Measurements from ENCODE around the gene FNBP1.

Gene FNBP1

DNA sequence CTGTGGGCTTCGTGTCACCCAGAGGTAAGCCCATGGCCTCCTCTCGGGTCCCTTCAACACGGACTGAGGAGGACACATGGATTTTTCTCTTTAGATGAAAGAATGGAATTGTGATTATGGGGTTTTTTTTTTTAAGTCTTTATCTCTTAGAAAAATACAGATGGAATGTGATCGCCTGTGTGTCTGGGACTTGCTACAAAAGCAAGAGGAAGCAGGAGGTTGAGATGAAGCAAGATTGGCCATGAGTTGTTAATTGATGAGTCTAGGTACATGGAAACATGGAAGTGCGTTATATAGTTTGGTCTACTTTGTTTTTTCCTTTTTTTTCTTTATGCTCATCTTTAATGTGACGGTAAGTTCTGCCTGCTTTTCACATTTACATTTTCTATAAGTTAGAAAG lies 193.1 kb downstream of the FNBP1 start:
- DNase-seq (ENCODE audit: extremely low spot score): no peak
- no peak for TF ChIP-seq ZNF384 (IDR thresholded peaks at IDR 0.05)
- no peak for TF ChIP-seq CTBP1 (IDR thresholded peaks at IDR 0.05; ENCODE audit: borderline replicate concordance)
- TF ChIP-seq, protein P1, sequence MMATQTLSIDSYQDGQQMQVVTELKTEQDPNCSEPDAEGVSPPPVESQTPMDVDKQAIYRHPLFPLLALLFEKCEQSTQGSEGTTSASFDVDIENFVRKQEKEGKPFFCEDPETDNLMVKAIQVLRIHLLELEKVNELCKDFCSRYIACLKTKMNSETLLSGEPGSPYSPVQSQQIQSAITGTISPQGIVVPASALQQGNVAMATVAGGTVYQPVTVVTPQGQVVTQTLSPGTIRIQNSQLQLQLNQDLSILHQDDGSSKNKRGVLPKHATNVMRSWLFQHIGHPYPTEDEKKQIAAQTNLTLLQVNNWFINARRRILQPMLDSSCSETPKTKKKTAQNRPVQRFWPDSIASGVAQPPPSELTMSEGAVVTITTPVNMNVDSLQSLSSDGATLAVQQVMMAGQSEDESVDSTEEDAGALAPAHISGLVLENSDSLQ (IDR thresholded peaks at IDR 0.05): no peak
- TF ChIP-seq HDGF (IDR thresholded peaks at IDR 0.05; ENCODE audit: borderline replicate concordance): no peak
- POLR2A ChIA-PET: no interaction called here
- CTCF ChIA-PET: interaction anchor here (0.5 kb wide), 1 partner anchor 86 kb away, joined by 3 read pairs; no protein-coding TSS in a partner anchor

DNA sequence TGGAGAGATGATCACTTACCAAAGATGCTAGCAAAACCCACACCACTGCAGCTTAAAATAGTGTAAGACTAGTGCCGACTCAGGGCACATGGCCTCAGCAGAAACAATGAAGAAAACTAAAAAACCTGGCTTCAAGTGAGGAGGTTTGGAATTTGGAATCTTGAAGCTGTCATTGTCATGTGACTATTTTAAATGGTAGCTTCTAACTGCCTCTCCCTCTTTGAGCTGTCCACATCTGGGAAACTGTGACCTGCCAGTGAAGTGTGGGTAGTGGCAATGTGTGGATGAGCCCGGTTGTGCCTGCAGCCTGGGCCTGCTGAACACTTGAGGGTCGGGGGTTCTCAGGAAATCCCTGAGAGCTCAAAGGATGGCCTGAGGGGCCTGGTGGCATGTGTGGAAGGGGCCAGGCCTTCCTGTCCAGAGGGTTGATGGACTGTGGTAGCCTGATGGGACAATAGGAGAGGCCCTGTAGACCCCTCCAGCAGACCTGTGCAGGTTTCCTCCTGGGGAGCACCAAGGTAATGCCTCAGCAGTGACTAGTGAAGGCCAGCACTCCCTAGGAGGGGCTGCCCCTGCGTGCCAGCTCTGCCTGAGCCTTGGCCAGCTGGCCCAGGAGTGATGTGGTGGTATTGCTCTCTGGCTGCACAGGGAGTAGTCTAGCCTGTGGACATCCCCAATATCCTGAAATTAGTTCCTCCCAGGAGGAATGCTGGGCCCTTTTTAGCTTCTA lies 194.1 kb downstream of the FNBP1 start:
- POLR2A ChIA-PET: interaction anchor here (0.6 to 1.2 kb wide), 2 partner anchors 10 to 16 kb away, joined by 3 read pairs; no protein-coding TSS in a partner anchor
- CTCF ChIA-PET: no interaction called here
- TF ChIP-seq ELF4 (IDR thresholded peaks at IDR 0.05) (no peak), FOXK2 (IDR thresholded peaks at IDR 0.05) (no peak), SUZ12 (IDR thresholded peaks at IDR 0.05) (no peak), BHLHE40 (IDR thresholded peaks at IDR 0.05; ENCODE audit: borderline replicate concordance) (no peak), FOXM1 (IDR thresholded peaks at IDR 0.05; ENCODE audit: borderline replicate concordance) (no peak), ZNF384 (IDR thresholded peaks at IDR 0.05) (no peak), CTBP1 (IDR thresholded peaks at IDR 0.05; ENCODE audit: borderline replicate concordance) (no peak), ARNT (IDR thresholded peaks at IDR 0.05) (no peak)
- TF ChIP-seq, protein P1 (IDR thresholded peaks at IDR 0.05): no peak
- no peak for DNase-seq (ENCODE audit: extremely low spot score)

DNA sequence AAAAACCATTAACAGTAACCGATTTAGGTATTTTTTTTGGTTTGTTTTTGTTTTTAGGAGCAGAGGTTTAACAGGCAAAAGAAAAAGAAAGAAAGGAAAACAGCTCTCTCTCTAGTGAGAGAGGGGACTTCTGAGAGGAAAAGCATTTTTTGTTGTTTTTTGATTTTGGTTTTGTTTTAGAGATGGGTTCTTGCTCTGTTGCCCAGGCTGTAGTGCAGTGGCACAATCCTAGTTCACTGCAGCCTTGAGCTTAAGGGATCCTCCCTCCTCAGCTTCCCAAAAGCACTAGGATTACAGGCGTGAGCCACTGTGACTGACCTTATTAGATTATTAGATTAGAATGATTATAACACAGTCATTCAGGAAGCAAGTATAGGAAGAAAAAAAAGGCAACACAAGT lies 197.6 kb downstream of the FNBP1 start:
- TF ChIP-seq FOXM1 (IDR thresholded peaks at IDR 0.05; ENCODE audit: borderline replicate concordance) (no peak), ARNT (IDR thresholded peaks at IDR 0.05) (no peak), ELF4 (IDR thresholded peaks at IDR 0.05) (no peak), CTBP1 (IDR thresholded peaks at IDR 0.05; ENCODE audit: borderline replicate concordance) (no peak), TARDBP (IDR thresholded peaks at IDR 0.05) (no peak), BHLHE40 (IDR thresholded peaks at IDR 0.05; ENCODE audit: borderline replicate concordance) (no peak), SUZ12 (IDR thresholded peaks at IDR 0.05) (no peak), FOXK2 (IDR thresholded peaks at IDR 0.05) (no peak), FOXA1 (IDR thresholded peaks at IDR 0.05) (no peak), SP1 (IDR thresholded peaks at IDR 0.05) (no peak), LEF1 (IDR thresholded peaks at IDR 0.05; ENCODE audit: borderline replicate concordance) (no peak), NFRKB (IDR thresholded peaks at IDR 0.05) (no peak), HDGF (IDR thresholded peaks at IDR 0.05; ENCODE audit: borderline replicate concordance) (no peak), L3MBTL2 (conservative IDR thresholded peaks at IDR 0.05) (no peak), ZNF384 (IDR thresholded peaks at IDR 0.05) (no peak)
- TF ChIP-seq, protein P1 (IDR thresholded peaks at IDR 0.05): no peak
- ChIA-PET CTCF (no interaction called here), POLR2A (no interaction called here)
- no peak for DNase-seq (ENCODE audit: extremely low spot score)

DNA sequence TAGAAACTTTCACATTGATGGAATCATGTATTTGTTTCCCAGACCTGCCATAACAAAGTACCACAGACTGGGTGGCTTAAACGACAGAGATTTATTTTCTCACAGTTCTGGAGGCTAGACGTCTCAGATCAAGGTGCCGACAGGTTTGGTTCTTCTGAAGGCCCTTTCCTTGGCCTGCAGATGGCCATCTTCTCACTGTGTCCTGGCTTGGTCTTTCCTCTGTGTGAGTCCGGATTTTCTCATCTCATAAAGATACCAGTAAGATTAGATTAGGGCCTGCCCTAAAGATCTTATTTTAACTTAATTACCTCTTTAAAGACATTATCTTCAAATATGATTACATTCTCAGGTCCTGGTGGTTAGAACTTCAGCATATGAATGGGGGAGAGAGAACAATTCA lies 201.9 kb downstream of the FNBP1 start:
- ChIA-PET POLR2A (no interaction called here), CTCF (no interaction called here)
- DNase-seq (ENCODE audit: extremely low spot score): no peak
- TF ChIP-seq LEF1 (IDR thresholded peaks at IDR 0.05; ENCODE audit: borderline replicate concordance) (no peak), L3MBTL2 (conservative IDR thresholded peaks at IDR 0.05) (no peak), TARDBP (IDR thresholded peaks at IDR 0.05) (no peak), FOXK2 (IDR thresholded peaks at IDR 0.05) (no peak), ELF4 (IDR thresholded peaks at IDR 0.05) (no peak), NFRKB (IDR thresholded peaks at IDR 0.05) (no peak), BHLHE40 (IDR thresholded peaks at IDR 0.05; ENCODE audit: borderline replicate concordance) (no peak), HDGF (IDR thresholded peaks at IDR 0.05; ENCODE audit: borderline replicate concordance) (no peak), CTBP1 (IDR thresholded peaks at IDR 0.05; ENCODE audit: borderline replicate concordance) (no peak), FOXA1 (IDR thresholded peaks at IDR 0.05) (no peak)
- TF ChIP-seq, protein P1 (IDR thresholded peaks at IDR 0.05): no peak

DNA sequence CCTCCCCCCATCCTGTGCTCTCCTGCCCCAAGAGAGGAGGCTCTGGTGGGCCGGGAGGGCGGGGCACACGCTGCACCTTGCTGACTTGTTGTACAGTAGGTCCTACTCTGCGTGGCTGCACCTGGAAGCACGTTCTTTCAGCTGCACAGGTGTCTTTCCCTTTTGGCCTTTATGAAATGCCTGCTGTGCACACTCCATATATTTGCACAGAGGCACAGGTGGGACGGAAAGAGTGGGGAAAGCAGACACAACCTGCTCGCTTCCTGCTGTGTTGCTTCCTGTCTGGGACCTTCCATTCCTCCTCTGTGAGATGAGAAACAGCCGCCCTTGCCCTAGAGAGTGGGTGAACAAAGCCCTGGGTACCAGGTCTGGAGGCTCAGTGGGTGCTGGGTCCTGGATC lies 203.0 kb downstream of the FNBP1 start:
- TF ChIP-seq SUZ12 (IDR thresholded peaks at IDR 0.05) (no peak), HDGF (IDR thresholded peaks at IDR 0.05; ENCODE audit: borderline replicate concordance) (no peak), FOXK2 (IDR thresholded peaks at IDR 0.05) (no peak), FOXA1 (IDR thresholded peaks at IDR 0.05) (no peak), L3MBTL2 (conservative IDR thresholded peaks at IDR 0.05) (no peak), BHLHE40 (IDR thresholded peaks at IDR 0.05; ENCODE audit: borderline replicate concordance) (no peak), CTBP1 (IDR thresholded peaks at IDR 0.05; ENCODE audit: borderline replicate concordance) (no peak), ZNF384 (IDR thresholded peaks at IDR 0.05) (no peak), NFRKB (IDR thresholded peaks at IDR 0.05) (no peak), ELF4 (IDR thresholded peaks at IDR 0.05) (no peak), TARDBP (IDR thresholded peaks at IDR 0.05) (no peak), LEF1 (IDR thresholded peaks at IDR 0.05; ENCODE audit: borderline replicate concordance) (no peak), FOXM1 (IDR thresholded peaks at IDR 0.05; ENCODE audit: borderline replicate concordance) (no peak)
- TF ChIP-seq, protein P1 (IDR thresholded peaks at IDR 0.05): no peak
- no peak for DNase-seq (ENCODE audit: extremely low spot score)
- POLR2A ChIA-PET: no interaction called here
- CTCF ChIA-PET: no interaction called here
